Breast epithelium (tissue), 4 donors: Measurements from ENCODE around the gene NAA80. TPM values are rescaled to one million over a fixed set of nuclear protein-coding genes. Genes with fewer than 3 reads are reported as not detected.
A peak's percentile ranks its signal among the peaks of the same experiment; 100 is the strongest.
"Not testable (repeated sequence)": the region's sequence is repeated elsewhere in the genome, so short reads cannot be mapped to it uniquely, and the experiment has no call there.

Experiments used
- DNase-seq, 2 donors: peaks; one replicate each; pipeline ENCODE4 v3.0.0-alpha.2; 2019; ENCODE audit warnings: low spot score in 2 of 2
- H3K27ac ChIP-seq, 2 donors: fragments of 200-600 bp; sonication (generic) in 1 of 2; one replicate each; pipeline ENCODE4 v1.5.1; 2016 to 2019; ENCODE audit warnings: mild to moderate bottlenecking in 1 of 2
- H3K27me3 ChIP-seq, 2 donors: fragments of 200-600 bp; sonication (generic) in 1 of 2; one replicate each; pipeline versions ENCODE4 v1.5.1 to v1.6.0; 2017 to 2019; ENCODE audit warnings: control low read depth in 1 of 2, mild to moderate bottlenecking in 1 of 2
- H3K36me3 ChIP-seq: fragments of 200-600 bp; one replicate; pipeline ENCODE4 v1.5.1; 2019
- H3K4me1 ChIP-seq, 2 donors: fragments of 200-600 bp; sonication (generic); one replicate each; pipeline ENCODE4 v1.5.1; 2016 to 2019; ENCODE audit warnings: control low read depth in 1 of 2
- H3K4me3 ChIP-seq, 3 donors: fragments of 200-600 bp; sonication (generic); 1 replicate in 2 of 3; 2 replicates in 1 of 3; pipeline ENCODE4 v1.5.1; 2016 to 2019; ENCODE audit warnings: mild to moderate bottlenecking in 3 of 3, moderate library complexity in 2 of 3
- H3K9me3 ChIP-seq, 2 donors: fragments of 200-600 bp; sonication (generic) in 1 of 2; one replicate each; pipeline ENCODE4 v1.5.1; 2016 to 2019; ENCODE audit warnings: control low read depth in 1 of 2
- POLR2A ChIP-seq: fragments of 450-650 bp; IDR thresholded peaks from one replicate; pipeline ENCODE4 v1.6.1; 2016; ENCODE audit warnings: antibody characterized with exemption, mild to moderate bottlenecking, moderate library complexity
- POLR2AphosphoS5 ChIP-seq, 3 donors: sonication (generic); formaldehyde crosslinking; IDR thresholded peaks; one replicate each; pipeline ENCODE4 v1.6.1; 2017; ENCODE audit warnings: antibody characterized with exemption in 3 of 3
- intact Hi-C: fragments of 100-400 bp; cut with DNase I; formaldehyde crosslinking; loops from one replicate; pipeline ENCODE4 v1.15.1; 2023; ENCODE audit warnings: low total_unique reads
- total RNA-seq, 3 donors: library from RNA; depleted of rRNA; stranded (reverse); fragments of >200 nt; gene quantifications; one replicate each; pipeline ENCODE4 v1.1.0, GENCODE V29; 2016
- TF ChIP-seq, protein P1 (sequence below), 3 donors: fragments of 450-650 bp; IDR thresholded peaks; one replicate each; pipeline ENCODE4 v1.5.1; 2016 to 2017; ENCODE audit warnings: antibody characterized with exemption in 3 of 3, mild to moderate bottlenecking in 3 of 3, moderate library complexity in 3 of 3

NAA80 gene
- total RNA-seq, 3 donors from 2014 or later, result 6.0 to 8.8 (median 8.5) TPM

DNA sequence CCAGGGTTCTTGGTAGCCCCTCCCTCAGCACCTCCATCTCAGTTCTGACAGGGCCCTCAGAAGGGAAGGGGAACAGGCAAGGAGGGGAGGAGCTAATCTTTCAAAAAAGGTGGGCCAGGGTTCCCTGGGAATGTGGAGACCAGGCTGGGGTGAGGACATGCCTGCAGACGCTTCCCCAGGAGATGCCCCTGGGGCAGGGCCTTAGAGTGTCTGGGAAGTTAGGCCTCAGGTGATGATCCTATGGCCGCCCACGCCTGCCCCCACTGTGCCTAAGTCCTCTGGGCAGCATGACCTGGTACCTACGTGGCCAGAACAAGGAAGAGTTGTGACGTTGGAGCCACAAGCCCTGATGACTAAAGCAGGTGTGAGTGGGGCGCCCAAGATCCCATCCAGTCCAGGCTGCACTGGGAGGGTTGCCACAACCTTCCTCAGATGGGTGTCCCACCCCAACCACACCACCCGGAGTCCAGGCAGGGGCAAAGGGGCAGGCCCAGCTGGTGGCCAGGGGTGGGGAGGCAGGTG, 34.2 kb downstream of the NAA80 start:
- Histone ChIP-seq H3K9me3 (no peaks in the 10 kb centered on the region), H3K36me3 (no peaks in the 10 kb centered on the region), H3K27ac (peak overlapping the region; percentile 94 to 100), H3K4me1 (peaks cover 24 to 56% of the 10 kb centered on the region in 2 donors), H3K4me3 (peak overlapping the region in 1 of 3 donors; percentile 7), H3K27me3 (no peaks in the 10 kb centered on the region)
- no peak for DNase-seq
- TF ChIP-seq, protein P1, sequence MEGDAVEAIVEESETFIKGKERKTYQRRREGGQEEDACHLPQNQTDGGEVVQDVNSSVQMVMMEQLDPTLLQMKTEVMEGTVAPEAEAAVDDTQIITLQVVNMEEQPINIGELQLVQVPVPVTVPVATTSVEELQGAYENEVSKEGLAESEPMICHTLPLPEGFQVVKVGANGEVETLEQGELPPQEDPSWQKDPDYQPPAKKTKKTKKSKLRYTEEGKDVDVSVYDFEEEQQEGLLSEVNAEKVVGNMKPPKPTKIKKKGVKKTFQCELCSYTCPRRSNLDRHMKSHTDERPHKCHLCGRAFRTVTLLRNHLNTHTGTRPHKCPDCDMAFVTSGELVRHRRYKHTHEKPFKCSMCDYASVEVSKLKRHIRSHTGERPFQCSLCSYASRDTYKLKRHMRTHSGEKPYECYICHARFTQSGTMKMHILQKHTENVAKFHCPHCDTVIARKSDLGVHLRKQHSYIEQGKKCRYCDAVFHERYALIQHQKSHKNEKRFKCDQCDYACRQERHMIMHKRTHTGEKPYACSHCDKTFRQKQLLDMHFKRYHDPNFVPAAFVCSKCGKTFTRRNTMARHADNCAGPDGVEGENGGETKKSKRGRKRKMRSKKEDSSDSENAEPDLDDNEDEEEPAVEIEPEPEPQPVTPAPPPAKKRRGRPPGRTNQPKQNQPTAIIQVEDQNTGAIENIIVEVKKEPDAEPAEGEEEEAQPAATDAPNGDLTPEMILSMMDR (IDR thresholded peaks at IDR 0.05), result no peak
- TF ChIP-seq POLR2AphosphoS5 (IDR thresholded peaks at IDR 0.05) (no peak), POLR2A (no peak)
- intact Hi-C loops, result no loop called here

DNA sequence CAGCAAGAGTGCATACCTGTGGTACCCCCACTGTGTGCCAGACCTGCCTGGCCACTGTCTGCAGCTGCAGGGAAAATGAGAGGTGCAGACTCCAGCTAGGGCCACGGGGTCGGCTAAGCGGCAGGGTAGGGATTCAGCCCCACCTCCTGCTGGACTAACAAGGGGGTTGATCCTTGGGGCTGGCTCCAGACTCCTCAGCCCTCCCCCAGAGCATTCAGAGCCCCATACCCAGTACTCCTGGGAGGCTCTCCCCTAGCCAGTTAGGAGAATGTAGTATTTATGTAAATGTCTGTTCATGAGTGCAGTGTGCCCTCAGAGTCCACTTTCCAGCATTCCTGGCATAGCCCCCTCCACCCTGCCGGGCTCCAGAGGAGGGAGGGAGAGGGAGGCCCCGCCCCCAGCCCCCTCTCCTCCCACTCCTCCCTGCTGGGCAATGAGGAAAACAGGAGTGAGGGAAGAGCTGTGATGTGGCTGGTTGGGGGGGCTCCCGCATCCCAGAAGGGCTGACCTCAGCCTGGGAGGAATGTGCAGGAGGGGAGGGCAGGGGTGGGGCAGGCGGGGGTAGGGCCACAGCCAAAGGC, 34.7 kb downstream of the NAA80 start:
- peaks cover 23 to 51% of the 10 kb centered on the region in 2 donors for H3K4me1 ChIP-seq
- TF ChIP-seq POLR2AphosphoS5 (IDR thresholded peaks at IDR 0.05) (peak in 2 of 3 donors; percentile 47), POLR2A (no peak)
- TF ChIP-seq, protein P1 (IDR thresholded peaks at IDR 0.05), result peak in 1 of 3 donors; percentile 13
- H3K27ac ChIP-seq, result peak overlapping the region; percentile 94 to 100
- peak overlapping the region in 1 of 3 donors; percentile 7 for H3K4me3 ChIP-seq
- H3K36me3 ChIP-seq, result no peaks in the 10 kb centered on the region
- intact Hi-C loops, result no loop called here
- DNase-seq, result peak in 1 of 2 donors; percentile 93
- H3K27me3 ChIP-seq, result no peaks in the 10 kb centered on the region
- H3K9me3 ChIP-seq, result no peaks in the 10 kb centered on the region

DNA sequence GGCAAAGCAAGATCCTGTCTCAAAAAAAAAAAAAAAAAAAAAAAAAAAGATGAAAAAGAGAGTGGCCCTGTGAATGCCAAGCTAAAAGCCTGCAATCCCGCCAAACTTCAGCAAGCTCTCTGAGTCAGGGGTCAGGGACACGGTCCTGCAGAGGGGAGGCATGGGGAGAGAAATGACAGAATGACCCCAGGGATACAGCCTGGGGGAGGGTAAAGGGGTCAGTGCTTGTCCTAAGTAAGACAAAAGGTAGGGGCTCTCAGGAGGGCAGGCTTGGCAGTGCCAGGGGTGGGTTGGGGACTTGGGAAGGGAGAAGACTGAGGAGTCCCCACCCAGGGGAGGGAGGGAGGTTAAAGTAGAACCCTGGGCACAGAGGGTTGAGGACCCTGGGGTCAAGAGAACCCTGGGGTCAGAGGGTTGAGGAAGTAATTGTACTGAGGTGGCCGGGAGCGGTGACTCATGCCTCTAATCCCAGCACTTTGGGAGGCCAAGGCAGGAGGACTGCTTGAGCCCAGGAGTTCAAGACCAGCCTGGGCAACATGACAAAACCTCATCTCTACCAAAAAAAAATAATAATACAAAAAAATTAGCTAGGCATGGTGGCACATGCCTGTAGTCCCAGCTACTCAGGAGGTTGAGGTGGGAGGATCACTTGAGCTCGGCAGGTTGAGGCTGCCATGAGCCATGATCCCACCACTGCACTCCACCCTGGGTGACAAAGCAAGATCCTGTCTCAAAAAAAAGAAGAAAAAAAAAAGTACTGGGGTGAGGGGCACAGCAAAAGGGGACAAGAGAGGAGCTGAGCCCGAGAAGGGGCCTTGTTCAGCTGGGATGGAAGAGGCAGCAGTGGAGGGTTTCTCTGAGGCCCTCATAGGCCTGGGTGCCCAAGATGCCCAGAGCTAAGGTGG, 35.5 kb downstream of the NAA80 start:
- TF ChIP-seq POLR2A (no peak), POLR2AphosphoS5 (IDR thresholded peaks at IDR 0.05) (no peak)
- TF ChIP-seq, protein P1 (IDR thresholded peaks at IDR 0.05), result no peak
- H3K4me1 ChIP-seq, result peaks cover 23 to 44% of the 10 kb centered on the region in 2 donors
- H3K27ac ChIP-seq, result peak overlapping the region; percentile 94 to 100
- no peaks in the 10 kb centered on the region for H3K36me3 ChIP-seq
- no peak for DNase-seq
- no peaks in the 10 kb centered on the region for H3K27me3 ChIP-seq
- intact Hi-C loops, result no loop called here
- peak overlapping the region in 1 of 3 donors; percentile 7 for H3K4me3 ChIP-seq
- no peaks in the 10 kb centered on the region for H3K9me3 ChIP-seq

DNA sequence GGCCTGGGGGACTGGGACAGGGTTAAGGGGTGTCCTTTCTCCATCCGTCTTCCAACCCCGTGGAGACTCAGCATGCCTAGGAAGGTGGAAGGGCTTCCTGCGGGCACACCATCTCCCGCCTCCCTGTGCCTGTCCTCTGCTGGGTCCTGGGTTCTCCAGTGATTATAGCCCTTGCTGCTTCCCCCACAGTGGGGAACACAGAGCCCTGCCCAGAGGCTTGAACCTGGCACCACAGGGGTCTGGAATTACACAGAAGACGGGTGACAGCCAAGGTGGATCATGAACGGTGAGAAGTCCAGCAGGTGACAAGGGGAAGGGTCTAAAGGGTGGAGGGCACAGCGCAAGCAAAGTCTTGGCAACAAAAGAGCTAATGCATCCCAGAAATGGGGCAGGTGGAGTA, 36.4 kb downstream of the NAA80 start:
- Histone ChIP-seq H3K4me1 (peaks cover 17 to 37% of the 10 kb centered on the region in 2 donors), H3K36me3 (no peaks in the 10 kb centered on the region), H3K27me3 (no peaks in the 10 kb centered on the region), H3K4me3 (no peak overlapping the region), H3K27ac (peak overlapping the region; percentile 21 to 100), H3K9me3 (no peaks in the 10 kb centered on the region)
- intact Hi-C loops, result no loop called here
- no peak for TF ChIP-seq POLR2A
- TF ChIP-seq, protein P1 (IDR thresholded peaks at IDR 0.05), result no peak
- DNase-seq, result no peak

DNA sequence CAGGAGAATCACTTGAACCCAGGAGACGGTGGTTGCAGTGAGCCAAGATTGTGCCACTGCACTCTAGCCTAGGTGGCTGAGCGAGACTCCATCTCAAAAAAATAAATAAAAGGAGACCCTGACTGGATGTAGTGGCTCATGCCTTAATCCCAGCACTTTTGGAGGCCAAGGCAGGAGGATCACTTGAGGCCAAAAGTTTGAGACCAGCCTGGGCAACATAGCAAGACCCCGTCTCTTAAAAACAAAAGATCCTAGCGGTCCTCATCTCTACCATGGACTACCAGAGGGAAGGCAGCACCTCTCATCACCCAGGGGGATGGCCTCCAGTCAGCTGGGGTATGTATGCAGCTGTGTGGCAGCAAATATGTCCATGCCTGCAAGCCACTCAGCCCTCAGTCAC, 37.0 kb downstream of the NAA80 start:
- H3K36me3 ChIP-seq, H3K4me3 ChIP-seq, intact Hi-C loops, DNase-seq, H3K27me3 ChIP-seq, H3K9me3 ChIP-seq: not testable (repeated sequence)
- H3K27ac ChIP-seq, result peak overlapping the region; percentile 97 to 100
- H3K4me1 ChIP-seq, result peaks cover 17 to 32% of the 10 kb centered on the region in 2 donors
